Body of pancreas (tissue), 4 donors: ENCODE data around the gene SFN. TPM values are rescaled to one million over a fixed set of nuclear protein-coding genes. Genes with fewer than 3 reads are reported as not detected.

Experiments
- ATAC-seq: fragments of 150-250 bp; one replicate; pipeline ENCODE4 v1.9.1; 2016
- DNase-seq, 4 donors: peaks; one replicate each; pipeline ENCODE4 v3.0.0-alpha.2; 2019
- H3K27ac ChIP-seq, 4 donors: fragments of 200-600 bp; sonication (generic); 1 replicate in 3 of 4; 2 replicates in 1 of 4; pipeline versions ENCODE4 v1.5.1 to v1.6.1; 2016 to 2019; ENCODE audit warnings: mild to moderate bottlenecking in 1 of 4, mixed read lengths in 1 of 4, moderate library complexity in 1 of 4
- H3K27me3 ChIP-seq, 2 donors: fragments of 200-600 bp; sonication (generic); one replicate each; pipeline ENCODE4 v1.6.0; 2016; ENCODE audit warnings: mild to moderate bottlenecking in 1 of 2
- H3K36me3 ChIP-seq, 2 donors: fragments of 200-600 bp; sonication (generic); replicated peaks in 1 of 2; 2 replicates each; pipeline ENCODE4 v1.5.1; 2016; ENCODE audit warnings: low read depth in 2 of 2; ENCODE audit not compliant: insufficient read depth in 1 of 2
- H3K4me1 ChIP-seq: fragments of 200-600 bp; sonication (generic); one replicate; pipeline ENCODE4 v1.6.0; 2016
- H3K4me3 ChIP-seq, 2 donors: fragments of 200-600 bp; sonication (generic); 1 replicate in 1 of 2; 2 replicates in 1 of 2; pipeline ENCODE4 v1.5.1; 2016 to 2019
- H3K9me3 ChIP-seq, 3 donors: fragments of 200-600 bp; sonication (generic); 1 replicate in 2 of 3; 2 replicates in 1 of 3; pipeline ENCODE4 v1.5.1; 2016
- POLR2A ChIP-seq, 3 donors: fragments of 450-650 bp; IDR thresholded peaks; one replicate each; pipeline ENCODE4 v1.6.1; 2016; ENCODE audit warnings: antibody characterized with exemption in 3 of 3, mild to moderate bottlenecking in 2 of 3
- WGBS, 2 donors: methylation state at CpG; one replicate each; pipeline ENCODE4 v1.1.5; 2017; 5-methylcytosine and 5-hydroxymethylcytosine counted together
- intact Hi-C: fragments of 100-400 bp; cut with DNase I; formaldehyde crosslinking; loops from one replicate; pipeline ENCODE4 v1.15.1; 2023
- total RNA-seq, 2 donors: library from RNA; depleted of rRNA; stranded (reverse); fragments of >200 nt; gene quantifications; one replicate each; pipeline ENCODE4 v1.1.0, GENCODE V29; 2016
- TF ChIP-seq, protein P1 (sequence below), 7 experiments: fragments of 450-650 bp in 4 of 7; fragments of 200-600 bp in 3 of 7; sonication (generic) in 3 of 7; IDR thresholded peaks; one replicate each; pipeline ENCODE4 v1.5.1; 2016 to 2019; ENCODE audit warnings: antibody characterized with exemption in 7 of 7

The SFN gene
- total RNA-seq, 2 donors from 2014 or later: 0.66 to 1.6 TPM

DNA sequence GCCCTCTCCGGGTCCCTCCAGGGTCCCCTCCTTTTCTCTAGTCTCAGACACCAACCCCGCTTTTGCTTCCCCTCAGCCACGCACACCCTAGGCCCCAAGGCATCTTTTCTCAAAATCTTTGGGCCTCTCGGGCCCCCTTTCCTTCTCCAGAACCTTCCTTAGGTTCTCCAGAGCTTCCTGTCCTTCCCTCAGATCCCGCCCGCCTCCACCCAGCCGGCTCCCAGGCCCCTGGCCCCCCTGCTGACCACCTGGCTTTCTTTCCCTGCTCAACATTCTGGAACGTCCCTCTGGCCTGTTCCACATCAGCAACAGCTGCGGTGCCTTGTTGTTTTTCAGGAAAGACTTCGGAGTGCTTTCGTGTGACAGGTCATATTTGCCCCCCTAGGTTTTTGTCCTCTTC lies 35.3 kb upstream of the SFN start:
- intact Hi-C loops: no loop called here

DNA sequence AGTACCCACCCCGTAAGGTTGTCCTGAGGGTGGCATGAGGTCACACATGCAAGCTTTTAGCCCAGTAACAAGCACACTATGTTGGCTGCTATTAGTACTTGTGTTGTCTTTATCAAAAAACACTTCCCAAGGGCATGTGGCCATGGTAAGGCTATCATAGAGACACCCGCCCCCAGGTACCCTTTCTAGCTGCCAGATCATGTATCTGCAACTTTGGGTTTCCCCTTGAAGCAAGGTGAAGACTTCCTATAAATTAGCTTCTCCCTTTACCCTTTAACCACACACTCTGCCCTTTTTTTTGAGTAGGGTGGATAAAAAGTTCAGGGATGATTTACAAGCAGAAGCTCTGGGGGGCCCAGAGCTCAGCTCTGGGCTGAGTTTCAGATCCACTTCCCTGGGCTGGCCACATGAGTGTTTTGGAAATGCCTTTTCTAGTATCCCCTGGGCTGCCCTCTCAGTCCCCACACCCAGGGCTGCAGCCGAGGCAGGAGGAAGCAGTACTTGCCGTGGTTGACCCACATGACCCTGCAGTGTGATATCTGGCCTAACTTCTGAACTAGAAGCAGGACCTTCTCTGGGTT lies 34.4 kb upstream of the SFN start:
- H3K27me3 ChIP-seq: no peaks in the 10 kb centered on the region
- H3K4me1 ChIP-seq: peaks cover 40% of the 10 kb centered on the region
- WGBS, 2 donors: 42 to 46% methylated on average over 4 of the region's 4 CpGs
- H3K4me3 ChIP-seq: no peak overlapping the region
- DNase-seq: peak in 1 of 4 donors; percentile 38
- intact Hi-C loops: no loop called here
- peak overlapping the region in 2 of 4 donors; percentile 9 to 34 for H3K27ac ChIP-seq
- ATAC-seq: no peak
- TF ChIP-seq POLR2A (IDR thresholded peaks at IDR 0.05): no peak
- TF ChIP-seq, protein P1, sequence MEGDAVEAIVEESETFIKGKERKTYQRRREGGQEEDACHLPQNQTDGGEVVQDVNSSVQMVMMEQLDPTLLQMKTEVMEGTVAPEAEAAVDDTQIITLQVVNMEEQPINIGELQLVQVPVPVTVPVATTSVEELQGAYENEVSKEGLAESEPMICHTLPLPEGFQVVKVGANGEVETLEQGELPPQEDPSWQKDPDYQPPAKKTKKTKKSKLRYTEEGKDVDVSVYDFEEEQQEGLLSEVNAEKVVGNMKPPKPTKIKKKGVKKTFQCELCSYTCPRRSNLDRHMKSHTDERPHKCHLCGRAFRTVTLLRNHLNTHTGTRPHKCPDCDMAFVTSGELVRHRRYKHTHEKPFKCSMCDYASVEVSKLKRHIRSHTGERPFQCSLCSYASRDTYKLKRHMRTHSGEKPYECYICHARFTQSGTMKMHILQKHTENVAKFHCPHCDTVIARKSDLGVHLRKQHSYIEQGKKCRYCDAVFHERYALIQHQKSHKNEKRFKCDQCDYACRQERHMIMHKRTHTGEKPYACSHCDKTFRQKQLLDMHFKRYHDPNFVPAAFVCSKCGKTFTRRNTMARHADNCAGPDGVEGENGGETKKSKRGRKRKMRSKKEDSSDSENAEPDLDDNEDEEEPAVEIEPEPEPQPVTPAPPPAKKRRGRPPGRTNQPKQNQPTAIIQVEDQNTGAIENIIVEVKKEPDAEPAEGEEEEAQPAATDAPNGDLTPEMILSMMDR (IDR thresholded peaks at IDR 0.05): no peak
- H3K36me3 ChIP-seq: peaks cover 0 to 9% of the 10 kb centered on the region in 2 donors
- H3K9me3 ChIP-seq: no peaks in the 10 kb centered on the region

More for the DNA sequence above, 35.3 kb upstream of the SFN start:
- 27 to 36% methylated on average over 11 of the region's 11 CpGs for WGBS, 2 donors
- DNase-seq: peak in 2 of 4 donors; percentile 32
- Histone ChIP-seq H3K36me3 (peaks cover 0 to 2% of the 10 kb centered on the region in 2 donors), H3K4me1 (peaks cover 40% of the 10 kb centered on the region), H3K9me3 (no peaks in the 10 kb centered on the region), H3K27ac (peak overlapping the region in 1 of 4 donors; percentile 58), H3K4me3 (peak overlapping the region; percentile 52 to 83), H3K27me3 (no peaks in the 10 kb centered on the region)
- TF ChIP-seq, protein P1 (IDR thresholded peaks at IDR 0.05): no peak
- no peak for TF ChIP-seq POLR2A (IDR thresholded peaks at IDR 0.05)
- no peak for ATAC-seq

DNA sequence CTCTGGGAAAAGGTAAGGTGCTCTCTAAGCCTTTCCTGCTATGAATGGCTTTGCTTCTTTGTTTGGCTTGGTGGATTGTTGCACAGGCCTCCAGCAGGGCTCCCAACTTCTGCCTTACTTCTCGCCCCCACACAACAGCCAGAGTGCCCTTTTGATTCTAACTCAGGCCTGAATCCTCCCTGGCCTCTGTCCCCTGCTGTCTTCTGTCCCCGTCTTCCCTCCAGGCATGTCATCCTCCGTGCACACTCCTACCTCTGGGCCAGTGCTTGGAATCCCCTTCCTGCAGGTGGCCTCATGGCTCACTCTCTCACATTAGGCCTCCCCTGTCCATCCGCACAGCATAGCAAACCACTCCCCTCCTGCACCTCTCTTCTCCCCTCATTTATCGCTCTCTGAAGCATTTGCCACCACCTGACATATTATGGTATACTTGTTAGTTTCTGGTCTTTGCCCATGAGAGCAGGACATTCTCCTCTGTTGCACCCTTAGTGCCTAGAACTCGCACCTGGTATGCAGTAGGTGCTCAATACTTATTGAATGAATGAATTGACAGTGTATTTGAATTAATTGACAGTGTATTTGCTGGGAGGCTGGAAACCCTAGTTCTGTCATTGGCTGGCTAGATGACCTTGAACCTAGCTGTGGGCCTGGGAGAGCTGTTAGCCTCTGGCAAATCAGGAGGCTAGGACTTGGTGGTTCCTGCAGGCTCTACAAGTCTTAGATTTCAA lies 33.6 kb upstream of the SFN start:
- Histone ChIP-seq H3K4me3 (no peak overlapping the region), H3K4me1 (peaks cover 40% of the 10 kb centered on the region), H3K27ac (no peak overlapping the region), H3K36me3 (peaks cover 0 to 9% of the 10 kb centered on the region in 2 donors), H3K9me3 (no peaks in the 10 kb centered on the region), H3K27me3 (no peaks in the 10 kb centered on the region)
- TF ChIP-seq, protein P1 (IDR thresholded peaks at IDR 0.05): no peak
- TF ChIP-seq POLR2A (IDR thresholded peaks at IDR 0.05): no peak
- intact Hi-C loops: no loop called here
- 80 to 84% methylated on average over 6 of the region's 6 CpGs for WGBS, 2 donors
- DNase-seq (no peak), ATAC-seq (no peak)

DNA sequence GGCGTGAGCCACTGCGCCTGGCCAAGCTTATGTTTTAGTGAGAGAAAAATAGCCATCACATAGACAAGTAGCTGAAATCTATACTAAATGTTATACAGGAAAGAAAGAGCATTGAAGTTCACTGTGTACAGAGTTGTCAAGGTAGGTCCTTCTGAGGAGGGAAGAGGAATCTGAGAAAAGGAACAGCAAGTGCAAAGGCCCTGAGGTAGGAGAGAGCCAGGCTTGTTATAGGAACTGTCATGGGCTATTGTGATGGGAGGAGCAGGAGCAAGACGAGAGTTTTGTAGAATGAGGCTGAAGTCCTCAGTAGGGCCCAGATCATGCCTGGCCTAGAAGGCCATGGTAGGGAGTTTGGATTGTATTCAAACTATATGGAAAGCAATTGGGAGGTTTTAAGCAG lies 31.9 kb upstream of the SFN start:
- DNase-seq: no peak
- intact Hi-C loops: no loop called here

More for the DNA sequence above, 31.9 kb upstream of the SFN start:
- TF ChIP-seq, protein P1 (IDR thresholded peaks at IDR 0.05): no peak
- no peak for TF ChIP-seq POLR2A (IDR thresholded peaks at IDR 0.05)
- no peaks in the 10 kb centered on the region for H3K27me3 ChIP-seq
- no peak overlapping the region for H3K4me3 ChIP-seq
- 91 to 94% methylated on average over 3 of the region's 3 CpGs for WGBS, 2 donors
- H3K36me3 ChIP-seq: peaks cover 0 to 12% of the 10 kb centered on the region in 2 donors
- no peaks in the 10 kb centered on the region for H3K9me3 ChIP-seq
- H3K4me1 ChIP-seq: peaks cover 33% of the 10 kb centered on the region
- H3K27ac ChIP-seq: no peak overlapping the region
- no peak for ATAC-seq
